HG02885 (cell line): ENCODE results near the gene IER2.

ENCODE experiments used
- ATAC-seq: cut with Tn5 transposase; IDR thresholded peaks from one replicate; pipeline ENCODE4 v1.9.1; 2021; ENCODE audit warnings: mild to moderate bottlenecking; ENCODE audit not compliant: unreplicated experiment, poor library complexity

The IER2 gene, protein sequence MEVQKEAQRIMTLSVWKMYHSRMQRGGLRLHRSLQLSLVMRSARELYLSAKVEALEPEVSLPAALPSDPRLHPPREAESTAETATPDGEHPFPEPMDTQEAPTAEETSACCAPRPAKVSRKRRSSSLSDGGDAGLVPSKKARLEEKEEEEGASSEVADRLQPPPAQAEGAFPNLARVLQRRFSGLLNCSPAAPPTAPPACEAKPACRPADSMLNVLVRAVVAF

GRCh38 chr19:13150187-13150930, at the start of gene IER2, which contains the start of gene STX10:
Gene IER2, plus strand, starts transcription at chr19:13150411. Its CDS starts 2,776 bp downstream, at chr19:13153187.
Gene STX10, minus strand, starts transcription at chr19:13150375. Its CDS starts 202 bp downstream, at chr19:13150173.
- peak; percentile 48 for ATAC-seq

DNA sequence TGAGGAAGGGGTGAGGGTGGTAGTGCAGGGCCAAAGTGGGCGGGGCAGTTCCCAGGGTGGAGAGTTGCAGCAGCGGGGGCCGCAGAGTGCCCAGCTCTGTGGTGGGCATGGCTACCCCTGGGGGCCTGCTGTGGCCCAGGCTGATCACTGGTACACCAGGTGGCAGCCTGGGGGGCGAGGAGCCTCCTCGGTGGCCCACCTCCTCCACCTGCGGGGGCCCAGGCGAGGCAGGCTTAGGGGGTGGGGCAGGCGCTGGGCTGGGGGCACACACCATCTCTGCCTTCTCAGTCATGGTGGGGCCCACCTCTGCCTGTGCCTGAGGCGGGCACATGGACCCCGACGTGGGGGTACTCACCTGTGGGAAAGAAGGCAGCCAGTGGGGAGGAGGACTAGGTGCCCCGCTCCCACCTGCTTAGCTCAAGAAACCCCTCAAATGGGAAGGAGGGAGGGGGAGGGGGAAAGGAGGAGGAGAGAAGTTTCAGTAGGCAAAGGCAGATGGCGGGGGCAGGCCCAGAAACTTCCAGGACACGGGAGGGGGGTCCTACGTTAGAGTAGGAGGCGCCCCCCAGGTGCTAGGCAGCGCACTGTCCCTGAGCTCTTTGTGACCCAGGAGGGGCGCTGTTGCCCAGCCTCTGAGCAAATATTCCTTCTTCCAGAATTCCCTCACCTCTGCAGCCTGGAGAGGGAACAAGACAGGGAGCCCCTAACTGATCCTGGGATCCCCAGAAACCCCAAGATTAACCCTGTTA, 49.2 kb upstream of the IER2 start:
- ATAC-seq, result no peak

DNA sequence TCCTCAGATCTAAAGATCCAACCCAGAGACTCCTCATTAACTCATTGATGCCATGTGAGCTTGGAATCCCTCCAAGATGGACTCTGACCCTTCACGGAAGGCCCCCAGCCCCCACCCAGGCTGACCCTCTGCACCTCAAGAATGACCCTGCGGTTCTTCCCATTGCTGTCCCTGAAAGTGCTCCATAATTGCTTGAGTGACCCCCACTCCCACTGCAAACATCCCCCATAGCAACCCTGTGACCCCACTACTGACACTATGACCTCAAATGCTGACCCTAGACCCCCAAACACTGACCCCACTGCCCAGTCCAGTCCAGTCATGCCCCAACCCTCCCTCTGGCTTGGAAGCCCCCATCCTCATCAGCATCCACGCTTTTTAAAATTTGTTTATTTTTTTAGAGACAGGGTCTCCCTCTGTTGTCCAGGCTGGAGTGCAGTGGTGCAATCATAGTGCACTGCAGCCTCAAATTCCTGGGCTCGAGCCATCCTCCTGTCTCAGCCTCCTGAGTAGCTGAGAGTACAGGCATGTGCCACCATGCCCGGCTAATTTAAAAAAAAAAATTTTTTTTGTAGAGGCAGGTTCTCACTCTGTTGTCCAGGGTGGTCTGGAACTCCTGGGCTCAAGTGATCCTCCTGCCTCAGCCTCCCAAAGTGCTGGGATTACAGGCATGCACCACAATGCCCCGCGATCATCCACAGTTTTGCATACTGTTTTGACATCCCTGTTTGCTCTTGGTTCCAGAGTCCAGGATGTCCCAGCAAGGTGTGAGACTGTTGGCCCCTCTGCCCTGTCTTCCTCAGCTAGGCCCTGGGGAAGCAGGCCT, 48.4 kb upstream of the IER2 start:
- ATAC-seq, result no peak

GRCh38 chr19:13102416-13102665, 47.9 kb upstream of the IER2 start:
- ATAC-seq, result no peak

DNA sequence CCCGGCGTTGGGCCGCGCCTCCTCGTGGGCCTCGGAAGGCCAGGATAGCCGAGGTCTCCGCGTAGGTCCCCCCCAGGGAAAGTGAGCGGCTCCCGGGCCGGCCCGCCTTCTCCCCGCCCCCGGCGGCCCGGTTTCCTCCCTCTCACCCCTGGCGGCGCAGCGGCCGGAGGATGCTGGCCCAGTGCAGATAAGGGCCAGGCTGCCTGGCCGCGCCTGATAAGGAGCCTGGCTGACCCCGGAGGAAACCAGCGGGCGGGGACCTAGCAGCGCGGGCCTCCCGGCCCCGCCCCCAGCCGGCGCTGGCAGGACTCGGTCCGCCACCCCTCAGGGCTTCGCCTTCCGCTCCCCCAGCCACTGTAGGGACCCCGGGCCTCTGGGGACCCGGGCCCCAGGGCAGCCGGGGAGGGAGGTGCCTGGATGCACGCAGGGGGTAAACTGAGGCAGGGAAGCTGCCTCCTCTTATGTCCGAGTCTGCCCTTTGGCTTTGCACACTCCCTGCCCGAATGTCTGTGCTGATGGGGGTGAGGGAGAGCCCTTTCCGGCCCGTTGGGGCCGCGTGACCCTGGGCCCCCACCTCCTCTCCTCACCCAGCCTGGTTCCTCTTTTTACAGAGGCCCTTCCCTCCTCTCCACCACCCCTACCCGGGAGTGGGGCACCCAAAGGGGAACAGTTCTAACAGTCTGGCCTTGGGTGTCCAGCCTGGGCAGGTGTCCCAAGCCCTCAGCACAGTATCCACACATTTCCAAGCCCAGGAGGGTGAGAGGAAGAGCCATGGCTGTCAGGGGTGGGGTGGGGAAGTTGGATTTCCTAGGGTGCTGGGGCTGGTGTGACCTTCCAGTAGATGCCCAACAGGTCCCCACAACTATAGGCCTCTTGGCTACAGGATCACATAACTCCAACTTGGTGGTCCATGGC, 47.3 kb upstream of the IER2 start, which contains the start of gene LYL1:
Gene LYL1 (minus strand): TSS at position 193 of the 915 bp plus-strand sequence. CDS start 1,687 bp downstream, outside the sequence.
- peak; percentile 55 for ATAC-seq

DNA sequence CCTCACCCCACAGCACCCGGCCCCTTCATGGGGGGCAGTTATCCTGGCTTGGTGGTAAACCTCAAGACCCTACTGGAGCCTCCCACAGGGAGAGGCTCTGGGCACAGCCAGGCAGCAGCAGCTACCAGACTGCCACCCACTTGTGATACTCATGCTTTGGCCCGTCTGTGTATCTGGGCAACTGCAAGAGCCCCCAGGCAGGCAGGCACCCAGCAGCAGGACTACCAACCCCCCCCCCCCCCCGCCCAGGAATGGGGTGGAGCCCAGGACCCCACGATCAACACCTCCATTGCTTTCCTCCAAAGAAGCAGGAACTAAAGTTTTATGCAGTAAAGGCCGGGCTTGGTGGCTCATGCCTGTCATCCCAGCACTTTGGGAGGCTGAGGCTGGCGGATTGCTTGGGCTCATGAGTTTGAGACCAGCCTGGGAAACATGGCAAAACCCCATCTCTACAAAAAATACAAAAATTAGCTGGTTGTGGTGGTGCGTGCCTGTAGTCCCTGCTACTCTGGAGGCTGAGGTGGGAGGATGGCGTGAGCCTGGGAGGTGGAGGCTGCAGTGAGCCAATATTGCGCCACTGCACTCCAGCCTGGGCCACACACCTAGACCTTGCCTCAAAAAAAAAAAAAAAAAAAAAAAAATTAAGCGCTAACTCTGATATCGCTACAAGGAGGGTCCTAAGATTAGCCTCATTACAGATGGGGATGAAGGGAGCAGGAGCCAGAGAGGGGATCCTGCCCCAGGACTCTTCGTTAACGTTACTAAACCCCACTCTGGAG, 46.4 kb upstream of the IER2 start:
- ATAC-seq, result peak; percentile 1

GRCh38 chr19:13104360-13104847, 45.8 kb upstream of the IER2 start:
- ATAC-seq, result peak; percentile 36

GRCh38 chr19:13104848-13105711, 45.1 kb upstream of the IER2 start:
- ATAC-seq, result peak; percentile 2

GRCh38 chr19:13109361-13110098, 40.7 kb upstream of the IER2 start:
- no peak for ATAC-seq

GRCh38 chr19:13110099-13110610, 40.1 kb upstream of the IER2 start:
- no peak for ATAC-seq

DNA sequence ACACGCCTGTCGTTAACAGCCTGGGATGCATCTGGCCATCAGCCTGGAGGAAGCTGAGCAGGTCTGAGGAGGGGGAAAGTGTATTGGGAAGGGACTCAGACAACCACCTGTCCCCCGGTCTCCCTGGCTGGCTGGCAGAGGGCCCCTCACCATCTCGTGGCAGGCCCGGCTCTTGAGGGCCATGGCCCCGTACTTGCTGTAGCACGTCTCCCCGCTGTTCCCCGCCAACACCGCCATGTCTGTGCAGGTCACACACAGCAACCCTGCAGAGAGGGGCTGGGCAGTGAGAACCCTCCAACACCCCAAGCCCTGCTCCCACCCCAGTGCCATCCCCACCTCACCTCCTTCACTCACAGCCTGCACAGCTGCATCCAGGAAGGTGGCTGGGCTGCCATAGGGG, 37.7 kb upstream of the IER2 start:
- no peak for ATAC-seq

DNA sequence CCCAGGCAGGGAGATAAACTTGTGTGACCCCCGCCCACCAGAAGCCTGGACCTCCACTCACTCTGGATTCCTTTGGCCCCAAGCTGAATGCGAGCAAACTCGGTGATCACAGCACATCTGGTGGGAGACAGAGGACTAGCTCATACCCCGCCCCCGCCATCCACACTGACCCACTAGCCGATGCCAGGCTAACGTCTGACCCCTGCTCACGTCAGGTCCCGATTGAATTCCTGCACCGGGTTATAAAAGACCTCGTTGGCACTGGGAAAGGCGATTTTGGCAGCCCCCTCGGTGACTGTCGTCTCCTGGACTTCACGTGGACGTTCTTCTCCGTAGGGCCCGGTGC, 34.3 kb upstream of the IER2 start:
- no peak for ATAC-seq

GRCh38 chr19:13116282-13117175, 33.7 kb upstream of the IER2 start, which contains the start of gene TRMT1:
Gene TRMT1, minus strand, starts transcription at chr19:13116740. Its CDS starts 341 bp downstream, at chr19:13116399.
- ATAC-seq, result peak; percentile 51

DNA sequence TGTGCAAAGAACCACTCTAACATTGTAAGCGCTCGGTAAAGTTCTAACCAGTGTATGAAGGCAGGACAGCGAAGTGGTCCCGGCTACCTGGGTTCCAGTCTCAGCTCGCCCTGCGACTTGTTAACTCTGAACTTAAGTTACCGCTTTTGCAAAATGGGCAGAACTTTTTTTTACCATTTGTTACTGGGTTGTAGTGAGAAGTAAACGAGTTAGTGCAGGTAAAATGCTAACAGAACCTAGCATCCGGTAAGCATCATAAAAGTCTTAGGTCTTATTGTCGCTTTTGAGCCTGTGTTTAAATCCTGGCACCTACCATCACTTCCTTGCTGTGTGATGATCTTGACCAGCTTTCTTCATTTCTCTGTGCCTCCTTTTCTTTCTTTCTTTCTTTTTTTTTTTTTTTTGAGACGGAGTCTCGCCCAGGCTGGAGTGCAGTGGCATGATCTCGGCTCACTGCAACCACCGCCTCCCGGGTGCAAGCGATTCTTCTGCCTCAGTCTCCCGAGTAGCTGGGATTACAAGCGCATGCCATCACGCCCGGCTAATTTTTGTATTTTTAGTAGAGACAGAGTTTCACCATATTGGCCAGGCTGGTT, 32.9 kb upstream of the IER2 start:
- ATAC-seq, result no peak

- peak; percentile 71 for ATAC-seq
These were observed 32.3 kb upstream of the IER2 start, which contains the start of gene NACC1 for GRCh38 chr19:13117772-13118423. Gene NACC1, plus strand, starts transcription at chr19:13118264. Its CDS starts 16,944 bp downstream, at chr19:13135208.
